HG03135 (cell line): ENCODE data around the gene DUX4.
"Not testable (repeated sequence)": the region's sequence is repeated elsewhere in the genome, so short reads cannot be mapped to it uniquely, and the experiment has no call there.

Experiments used
- ATAC-seq: cut with Tn5 transposase; IDR thresholded peaks from one replicate; pipeline ENCODE4 v1.9.1; 2021; ENCODE audit warnings: mild to moderate bottlenecking, moderate library complexity; ENCODE audit not compliant: unreplicated experiment

Gene DUX4

GRCh38 chr4:190173428-190173827 lies at the start of gene DUX4:
Gene DUX4, plus strand, starts transcription at chr4:190173774. Its CDS starts 0 bp downstream, at chr4:190173774.
- not testable (repeated sequence) for ATAC-seq

- not testable (repeated sequence) for ATAC-seq
These were observed 1.9 kb downstream of the DUX4 start for GRCh38 chr4:190175436-190175835.

GRCh38 chr4:190177727-190178605 lies 4.4 kb downstream of the DUX4 start:
- ATAC-seq = peak; percentile 42

- not testable (repeated sequence) for ATAC-seq
These were observed 5.0 kb downstream of the DUX4 start for GRCh38 chr4:190178606-190178990.

GRCh38 chr4:190179030-190179739 lies 5.6 kb downstream of the DUX4 start:
- peak; percentile 53 for ATAC-seq

- ATAC-seq = peak; percentile 30
These were observed 6.1 kb downstream of the DUX4 start for GRCh38 chr4:190179740-190180094.

GRCh38 chr4:190180947-190181346 lies 7.4 kb downstream of the DUX4 start:
- ATAC-seq = not testable (repeated sequence)

GRCh38 chr4:190181481-190182100 lies 8.0 kb downstream of the DUX4 start:
- not testable (repeated sequence) for ATAC-seq

- not testable (repeated sequence) for ATAC-seq
These were observed 29.9 kb downstream of the DUX4 start for GRCh38 chr4:190203510-190203909.
